Cardiac fibroblast (primary cell): ENCODE measurements around the gene CEP57L1.
"Not testable (repeated sequence)": the region's sequence is repeated elsewhere in the genome, so short reads cannot be mapped to it uniquely, and the experiment has no call there.

ENCODE experiments used
- DNase-seq, 2 donors: peaks; one replicate each; pipeline versions ENCODE4 v3.0.0 to v3.0.0-alpha.2; 2010; ENCODE audit warnings: low read depth in 2 of 2
- H3K4me3 ChIP-seq, 2 donors: replicated peaks in 1 of 2; 1 replicate in 1 of 2; 2 replicates in 1 of 2; pipeline ENCODE4 v1.5.1; 2011; ENCODE audit warnings: low read depth in 2 of 2, low read length in 2 of 2, mild to moderate bottlenecking in 2 of 2, moderate library complexity in 1 of 2
- CTCF ChIP-seq: IDR thresholded peaks from one replicate; pipeline ENCODE4 v1.5.1; 2011; ENCODE audit warnings: low read depth, mild to moderate bottlenecking, low read length, inconsistent platforms

The CEP57L1 gene

GRCh38 chr6:109121411-109121810 lies 26.1 kb downstream of the CEP57L1 start:
- no peak overlapping the region for H3K4me3 ChIP-seq
- peak; percentile 28 to 38 for DNase-seq
- no peak for TF ChIP-seq CTCF

- no peak overlapping the region for H3K4me3 ChIP-seq
- TF ChIP-seq CTCF: no peak
- DNase-seq: no peak
These were observed 28.9 kb downstream of the CEP57L1 start for GRCh38 chr6:109124219-109124618.

- DNase-seq: no peak
- no peak overlapping the region for H3K4me3 ChIP-seq
- no peak for TF ChIP-seq CTCF
These were observed 30.2 kb downstream of the CEP57L1 start for GRCh38 chr6:109125504-109125903.

- no peak for DNase-seq
- no peak overlapping the region for H3K4me3 ChIP-seq
- no peak for TF ChIP-seq CTCF
These were observed 34.8 kb downstream of the CEP57L1 start for GRCh38 chr6:109130065-109130464.

- DNase-seq, H3K4me3 ChIP-seq: not testable (repeated sequence)
These were observed 40.3 kb downstream of the CEP57L1 start for GRCh38 chr6:109135600-109135999.

- DNase-seq, H3K4me3 ChIP-seq: not testable (repeated sequence)
These were observed 40.7 kb downstream of the CEP57L1 start for GRCh38 chr6:109136039-109136438.

- not testable (repeated sequence) for H3K4me3 ChIP-seq, DNase-seq
These were observed 41.2 kb downstream of the CEP57L1 start for GRCh38 chr6:109136530-109136929.

- DNase-seq: peak; percentile 45 to 86
- no peak for TF ChIP-seq CTCF
- H3K4me3 ChIP-seq: no peak overlapping the region
These were observed 43.8 kb downstream of the CEP57L1 start for GRCh38 chr6:109139109-109139508.

GRCh38 chr6:109142067-109142466 lies 46.8 kb downstream of the CEP57L1 start:
- not testable (repeated sequence) for DNase-seq

More at GRCh38 chr6:109142067-109142466, 46.8 kb downstream of the CEP57L1 start:
- H3K4me3 ChIP-seq: not testable (repeated sequence)
